GM23338 (cell line): ENCODE results near the gene SGCG.

Source experiments
- CREB1 ChIP-seq: fragments of 250-450 bp; sonication (Bioruptor Pico); IDR thresholded peaks from 2 replicates; pipeline ENCODE4 v1.5.0; 2020; ENCODE audit warnings: low read depth, mild to moderate bottlenecking, moderate library complexity
- CTCF ChIP-seq, 2 experiments: fragments of 200-600 bp in 1 of 2; sonication (generic) in 1 of 2; conservative IDR thresholded peaks; 2 replicates each; pipeline versions ENCODE4 v1.5.1 to v1.6.1; 2016 to 2017; ENCODE audit warnings: antibody characterized with exemption in 2 of 2, low read depth in 2 of 2, mild to moderate bottlenecking in 2 of 2, moderate library complexity in 1 of 2
- EZH2 ChIP-seq: fragments of 200-600 bp; sonication (generic); IDR thresholded peaks from one replicate; pipeline ENCODE4 v1.8.0; 2017; ENCODE audit warnings: antibody characterized with exemption, mild to moderate bottlenecking, low read depth; ENCODE audit not compliant: unreplicated experiment
- EZH2phosphoT487 ChIP-seq: fragments of 200-600 bp; sonication (generic); IDR thresholded peaks from one replicate; pipeline ENCODE4 v1.8.1; 2018; ENCODE audit warnings: antibody characterized with exemption; ENCODE audit not compliant: unreplicated experiment
- JUNB ChIP-seq: IDR thresholded peaks from one replicate; pipeline ENCODE4 v1.6.1; 2016; ENCODE audit warnings: antibody characterized with exemption; ENCODE audit not compliant: unreplicated experiment
- NANOG ChIP-seq: IDR thresholded peaks from 2 replicates; pipeline ENCODE4 v1.6.1; 2016; ENCODE audit warnings: antibody characterized with exemption, borderline replicate concordance
- POLR2AphosphoS5 ChIP-seq: IDR thresholded peaks from 2 replicates; pipeline ENCODE4 v1.6.1; 2016; ENCODE audit warnings: antibody characterized with exemption, low read depth
- REST ChIP-seq: IDR thresholded peaks from one replicate; pipeline ENCODE4 v1.6.1; 2018; ENCODE audit warnings: antibody characterized with exemption; ENCODE audit not compliant: unreplicated experiment
- ZNF331 ChIP-seq: fragments of 250-450 bp; sonication (Bioruptor Pico); IDR thresholded peaks from 2 replicates; pipeline ENCODE4 v1.5.0; 2020; ENCODE audit warnings: low read depth, mild to moderate bottlenecking, moderate library complexity

GRCh38 chr13:23322353-23323336 is 141.9 kb downstream of the SGCG start:
- TF ChIP-seq EZH2phosphoT487: no peak
- no peak for TF ChIP-seq CTCF (conservative IDR thresholded peaks at IDR 0.05; ENCODE audit: low read depth in 2 of 2)
- no peak for TF ChIP-seq JUNB
- no peak for TF ChIP-seq EZH2
- TF ChIP-seq POLR2AphosphoS5: no peak
- no peak for TF ChIP-seq CREB1 (CRISPR knock-in tag)
- TF ChIP-seq REST: no peak
- no peak for TF ChIP-seq ZNF331 (CRISPR knock-in tag)
- TF ChIP-seq NANOG: no peak
